Measurements from ENCODE around the gene COL15A1. TPM values are rescaled to one million over a fixed set of nuclear protein-coding genes. Genes with fewer than 3 reads are reported as not detected.

COL15A1 gene
- polyA plus RNA-seq, 1 donor (not counting 4 experiments of a cell fraction or from before 2014, with no cell fraction given), result not detected

DNA sequence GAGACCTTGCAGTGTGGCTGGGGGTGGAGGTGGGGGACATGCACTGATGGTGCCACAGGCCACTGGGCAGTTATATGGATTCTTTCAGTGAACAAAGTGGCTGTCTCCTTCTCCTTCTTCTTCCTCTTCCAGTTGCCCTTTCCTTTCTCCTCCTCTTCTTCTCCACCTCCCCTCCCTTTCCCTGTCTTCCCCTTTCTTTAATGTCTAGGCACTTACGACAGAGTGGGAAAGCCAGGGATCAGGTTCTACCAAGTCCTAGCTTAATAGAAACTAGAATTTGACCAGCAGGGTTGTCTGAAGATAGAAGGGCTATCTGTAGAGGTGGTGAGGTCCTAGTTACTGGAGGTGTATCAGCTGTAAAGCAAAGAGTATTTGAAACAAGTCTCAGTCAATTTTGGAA is 62.8 kb downstream of the COL15A1 start:
- no peak overlapping the region for H3K9ac ChIP-seq (ENCODE audit: control insufficient read depth, extremely low read depth, insufficient read depth, low read length)
- H3K79me2 ChIP-seq (ENCODE audit: control insufficient read depth, insufficient read depth, low read length), result no peaks in the 10 kb centered on the region
- H3K27ac ChIP-seq (ENCODE audit: control insufficient read depth, insufficient read depth, low read length), result no peak overlapping the region
- H3K4me2 ChIP-seq (ENCODE audit: control insufficient read depth, extremely low read depth, insufficient read depth, low read depth, low read length), result no peak overlapping the region
- H2AFZ ChIP-seq (ENCODE audit: control insufficient read depth, low read length), result no peak overlapping the region
- DNase-seq (ENCODE audit: low read depth, low spot score), result no peak
- dilution Hi-C loops (cut with MboI; ENCODE audit: extremely low pct_ligation_motif_present, low sequenced_read_pairs), result loop anchor here (10.0 kb wide), 1 partner anchor 118 kb away; no protein-coding TSS in a partner anchor
- peaks cover 6% of the 10 kb centered on the region for H3K27me3 ChIP-seq (ENCODE audit: control insufficient read depth, extremely low read depth, insufficient read depth, low read length)
- no peaks in the 10 kb centered on the region for H3K9me1 ChIP-seq (ENCODE audit: control insufficient read depth, extremely low read depth, insufficient read depth, low read length)
- FAIRE-seq, result no peak
- H3K4me1 ChIP-seq (ENCODE audit: control insufficient read depth, extremely low read depth, insufficient read depth, low read length), result no peaks in the 10 kb centered on the region
- no peak for TF ChIP-seq EZH2 (IDR thresholded peaks at IDR 0.05; ENCODE audit: low read length)
- TF ChIP-seq, protein P1, sequence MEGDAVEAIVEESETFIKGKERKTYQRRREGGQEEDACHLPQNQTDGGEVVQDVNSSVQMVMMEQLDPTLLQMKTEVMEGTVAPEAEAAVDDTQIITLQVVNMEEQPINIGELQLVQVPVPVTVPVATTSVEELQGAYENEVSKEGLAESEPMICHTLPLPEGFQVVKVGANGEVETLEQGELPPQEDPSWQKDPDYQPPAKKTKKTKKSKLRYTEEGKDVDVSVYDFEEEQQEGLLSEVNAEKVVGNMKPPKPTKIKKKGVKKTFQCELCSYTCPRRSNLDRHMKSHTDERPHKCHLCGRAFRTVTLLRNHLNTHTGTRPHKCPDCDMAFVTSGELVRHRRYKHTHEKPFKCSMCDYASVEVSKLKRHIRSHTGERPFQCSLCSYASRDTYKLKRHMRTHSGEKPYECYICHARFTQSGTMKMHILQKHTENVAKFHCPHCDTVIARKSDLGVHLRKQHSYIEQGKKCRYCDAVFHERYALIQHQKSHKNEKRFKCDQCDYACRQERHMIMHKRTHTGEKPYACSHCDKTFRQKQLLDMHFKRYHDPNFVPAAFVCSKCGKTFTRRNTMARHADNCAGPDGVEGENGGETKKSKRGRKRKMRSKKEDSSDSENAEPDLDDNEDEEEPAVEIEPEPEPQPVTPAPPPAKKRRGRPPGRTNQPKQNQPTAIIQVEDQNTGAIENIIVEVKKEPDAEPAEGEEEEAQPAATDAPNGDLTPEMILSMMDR (optimal IDR thresholded peaks at IDR 0.05 in 1 of 3, IDR thresholded peaks at IDR 0.05 in 1 of 3, conservative IDR thresholded peaks at IDR 0.05 in 1 of 3; ENCODE audit: extremely low read depth in 1 of 3, insufficient read depth in 2 of 3, low read length in 3 of 3), result no peak
- H3K9me3 ChIP-seq (ENCODE audit: control insufficient read depth, low read depth, low read length), result peaks cover 3% of the 10 kb centered on the region
- no peaks in the 10 kb centered on the region for H3K36me3 ChIP-seq (ENCODE audit: control insufficient read depth in 2 of 2, extremely low read depth in 1 of 2, insufficient read depth in 2 of 2, low read length in 2 of 2)
- H4K20me1 ChIP-seq (ENCODE audit: control insufficient read depth, extremely low read depth, insufficient read depth, low read length), result no peaks in the 10 kb centered on the region
- H3K4me3 ChIP-seq (ENCODE audit: control insufficient read depth in 2 of 3, extremely low read depth in 1 of 3, insufficient read depth in 2 of 3, low read depth in 1 of 3, low read length in 3 of 3), result no peak overlapping the region

DNA sequence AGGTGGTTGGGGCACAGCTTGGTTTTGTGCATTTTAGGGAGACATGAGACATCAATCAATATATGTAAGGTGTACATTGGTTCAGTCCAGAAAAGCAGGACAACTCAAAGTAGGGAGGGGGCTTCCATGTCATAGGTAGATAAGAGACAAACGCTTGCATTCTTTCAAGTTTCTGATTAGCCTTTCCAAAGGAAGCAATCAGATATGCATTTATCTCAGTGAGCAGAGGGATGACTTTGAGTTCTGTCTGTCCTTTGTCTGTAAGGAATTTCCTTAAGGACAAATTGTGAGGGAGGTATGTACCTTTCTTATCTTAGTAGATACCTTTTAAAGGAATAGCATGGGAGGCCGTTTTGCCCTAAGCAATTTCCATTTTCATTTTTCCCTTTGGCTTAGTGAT is 63.3 kb downstream of the COL15A1 start:
- Histone ChIP-seq H3K36me3 (ENCODE audit: control insufficient read depth in 2 of 2, extremely low read depth in 1 of 2, insufficient read depth in 2 of 2, low read length in 2 of 2) (no peaks in the 10 kb centered on the region), H3K4me1 (ENCODE audit: control insufficient read depth, extremely low read depth, insufficient read depth, low read length) (no peaks in the 10 kb centered on the region), H4K20me1 (ENCODE audit: control insufficient read depth, extremely low read depth, insufficient read depth, low read length) (no peaks in the 10 kb centered on the region), H3K9me3 (ENCODE audit: control insufficient read depth, low read depth, low read length) (peaks cover 3% of the 10 kb centered on the region), H3K79me2 (ENCODE audit: control insufficient read depth, insufficient read depth, low read length) (no peaks in the 10 kb centered on the region), H3K27me3 (ENCODE audit: control insufficient read depth, extremely low read depth, insufficient read depth, low read length) (peaks cover 6% of the 10 kb centered on the region), H2AFZ (ENCODE audit: control insufficient read depth, low read length) (no peak overlapping the region), H3K4me2 (ENCODE audit: control insufficient read depth, extremely low read depth, insufficient read depth, low read depth, low read length) (no peak overlapping the region), H3K9ac (ENCODE audit: control insufficient read depth, extremely low read depth, insufficient read depth, low read length) (no peak overlapping the region), H3K27ac (ENCODE audit: control insufficient read depth, insufficient read depth, low read length) (no peak overlapping the region), H3K4me3 (ENCODE audit: control insufficient read depth in 2 of 3, extremely low read depth in 1 of 3, insufficient read depth in 2 of 3, low read depth in 1 of 3, low read length in 3 of 3) (no peak overlapping the region), H3K9me1 (ENCODE audit: control insufficient read depth, extremely low read depth, insufficient read depth, low read length) (no peaks in the 10 kb centered on the region)
- no peak for FAIRE-seq
- TF ChIP-seq, protein P1 (optimal IDR thresholded peaks at IDR 0.05 in 1 of 3, IDR thresholded peaks at IDR 0.05 in 1 of 3, conservative IDR thresholded peaks at IDR 0.05 in 1 of 3; ENCODE audit: extremely low read depth in 1 of 3, insufficient read depth in 2 of 3, low read length in 3 of 3), result no peak
- no peak for TF ChIP-seq EZH2 (IDR thresholded peaks at IDR 0.05; ENCODE audit: low read length)
- dilution Hi-C loops (cut with MboI; ENCODE audit: extremely low pct_ligation_motif_present, low sequenced_read_pairs), result loop anchor here (10.0 kb wide), 1 partner anchor 118 kb away; no protein-coding TSS in a partner anchor
- no peak for DNase-seq (ENCODE audit: low read depth, low spot score)
